NCI-H2196 (cell line): Measurements from ENCODE around the gene PCBP3.
A peak's percentile ranks its signal among the peaks of the same experiment; 100 is the strongest.
"Not testable (repeated sequence)": the region's sequence is repeated elsewhere in the genome, so short reads cannot be mapped to it uniquely, and the experiment has no call there.

ENCODE experiments used
- DNase-seq: peaks from one replicate; lab custom pipeline; 2025; ENCODE audit not compliant: unreplicated experiment; lab: John Stamatoyannopoulos, UW

Gene PCBP3

DNA sequence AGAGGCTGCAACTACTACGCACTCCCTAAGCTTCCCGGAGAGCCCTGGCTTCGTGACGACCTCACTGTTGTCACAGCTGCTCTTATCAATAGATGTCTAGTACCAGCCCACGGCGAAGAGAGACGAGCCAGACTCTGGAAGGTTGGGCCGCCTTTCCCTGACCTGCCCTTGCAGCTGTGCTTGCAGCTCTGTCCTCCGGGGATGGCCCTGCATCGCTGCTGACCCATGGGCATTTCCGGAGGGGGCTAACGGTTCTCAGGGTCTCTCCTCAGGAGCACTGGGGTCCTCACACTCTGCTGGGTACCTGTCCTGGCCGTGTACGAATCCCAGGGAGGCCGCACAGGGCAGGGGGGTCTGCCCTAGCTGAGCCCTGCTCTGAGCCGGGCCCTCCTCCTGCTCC, 244.3 kb downstream of the PCBP3 start:
- peak; percentile 83 for DNase-seq

DNA sequence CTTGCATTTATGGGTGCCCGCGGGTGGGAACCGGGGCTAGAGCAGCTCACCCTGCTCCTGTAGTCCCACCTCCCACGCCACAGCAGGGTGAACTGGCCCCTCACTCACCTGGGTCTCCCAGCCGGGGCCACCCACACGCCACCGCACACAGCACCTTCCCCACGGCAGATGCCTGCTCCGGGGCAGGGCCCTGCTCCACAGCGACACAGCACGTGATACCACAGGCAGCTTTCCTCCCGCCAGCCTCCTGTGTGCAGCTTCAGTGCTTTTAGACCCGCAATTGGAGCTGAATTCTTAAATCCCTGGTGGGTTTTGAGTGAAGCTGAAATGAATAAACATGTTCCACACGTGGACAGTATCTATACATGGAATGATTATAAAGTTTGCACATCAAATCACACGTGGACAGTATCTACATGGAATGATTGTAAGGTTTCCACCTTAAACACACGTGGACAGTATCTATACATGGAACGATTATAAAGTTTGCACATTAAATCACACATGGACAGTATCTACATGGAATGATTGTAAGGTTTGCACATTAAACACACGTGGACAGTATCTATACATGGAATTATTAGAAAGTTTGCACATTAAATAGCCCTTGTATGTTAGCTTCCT, 245.0 kb downstream of the PCBP3 start:
- no peak for DNase-seq

DNA sequence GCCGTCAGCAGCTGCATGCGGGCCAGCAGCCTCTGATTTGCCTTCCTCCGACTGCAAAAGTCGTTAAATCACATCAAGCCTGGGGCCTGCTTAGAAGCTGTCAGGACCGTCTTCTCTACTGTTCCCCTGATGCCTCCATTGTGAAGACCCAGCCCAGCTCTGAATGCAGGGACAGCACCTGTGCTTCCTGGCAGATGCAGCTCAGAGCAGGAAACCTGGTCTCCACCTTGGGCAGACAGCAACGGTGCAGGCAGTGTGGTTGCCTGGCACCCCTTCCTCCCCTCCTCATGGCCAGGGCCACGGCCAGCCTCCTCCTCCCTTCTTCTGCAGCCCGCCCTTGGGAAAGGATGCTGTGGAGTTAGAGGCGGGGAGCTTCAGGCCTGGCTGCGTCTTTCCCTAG, 245.7 kb downstream of the PCBP3 start:
- DNase-seq, result no peak

GRCh38 chr21:45889961-45890360, 246.4 kb downstream of the PCBP3 start:
- DNase-seq, result no peak

DNA sequence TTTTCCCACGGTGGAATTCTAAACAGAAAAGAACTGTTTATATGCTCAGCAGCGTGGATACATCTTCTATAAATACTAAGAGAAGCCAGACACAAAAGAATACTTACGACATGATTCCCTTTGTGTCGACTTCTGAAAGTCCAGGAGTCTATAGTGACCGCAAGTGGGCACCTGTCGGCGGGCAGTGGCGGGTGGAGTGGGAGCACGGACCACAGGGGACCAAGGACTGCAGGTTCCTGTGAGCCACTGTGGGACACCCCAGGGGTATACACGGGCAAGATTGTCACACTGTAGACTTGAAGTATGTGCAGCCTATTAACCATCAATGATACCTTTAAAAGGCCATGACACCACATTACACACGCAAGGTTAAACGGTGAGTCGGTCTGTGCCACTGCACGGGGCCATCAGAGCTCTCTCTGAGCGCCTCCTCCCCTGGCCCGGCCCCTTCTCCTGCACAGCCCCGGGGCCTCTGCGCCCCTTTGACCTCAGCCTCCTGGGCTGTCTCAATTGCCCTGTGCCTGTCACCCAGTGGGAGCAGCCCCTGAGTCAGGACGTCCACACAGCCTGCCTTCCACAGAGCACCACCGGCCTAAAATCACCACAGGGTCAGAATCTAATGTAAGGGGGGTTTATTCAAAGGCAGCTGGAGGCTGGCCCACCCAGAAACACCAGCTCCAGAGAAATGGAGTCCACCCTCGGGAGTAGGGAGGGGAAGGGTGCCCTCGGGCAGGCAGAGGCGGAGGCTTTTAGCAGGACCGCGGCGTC, 248.0 kb downstream of the PCBP3 start:
- no peak for DNase-seq

- no peak for DNase-seq
Observed at GRCh38 chr21:45892156-45892915, 248.8 kb downstream of the PCBP3 start.

DNA sequence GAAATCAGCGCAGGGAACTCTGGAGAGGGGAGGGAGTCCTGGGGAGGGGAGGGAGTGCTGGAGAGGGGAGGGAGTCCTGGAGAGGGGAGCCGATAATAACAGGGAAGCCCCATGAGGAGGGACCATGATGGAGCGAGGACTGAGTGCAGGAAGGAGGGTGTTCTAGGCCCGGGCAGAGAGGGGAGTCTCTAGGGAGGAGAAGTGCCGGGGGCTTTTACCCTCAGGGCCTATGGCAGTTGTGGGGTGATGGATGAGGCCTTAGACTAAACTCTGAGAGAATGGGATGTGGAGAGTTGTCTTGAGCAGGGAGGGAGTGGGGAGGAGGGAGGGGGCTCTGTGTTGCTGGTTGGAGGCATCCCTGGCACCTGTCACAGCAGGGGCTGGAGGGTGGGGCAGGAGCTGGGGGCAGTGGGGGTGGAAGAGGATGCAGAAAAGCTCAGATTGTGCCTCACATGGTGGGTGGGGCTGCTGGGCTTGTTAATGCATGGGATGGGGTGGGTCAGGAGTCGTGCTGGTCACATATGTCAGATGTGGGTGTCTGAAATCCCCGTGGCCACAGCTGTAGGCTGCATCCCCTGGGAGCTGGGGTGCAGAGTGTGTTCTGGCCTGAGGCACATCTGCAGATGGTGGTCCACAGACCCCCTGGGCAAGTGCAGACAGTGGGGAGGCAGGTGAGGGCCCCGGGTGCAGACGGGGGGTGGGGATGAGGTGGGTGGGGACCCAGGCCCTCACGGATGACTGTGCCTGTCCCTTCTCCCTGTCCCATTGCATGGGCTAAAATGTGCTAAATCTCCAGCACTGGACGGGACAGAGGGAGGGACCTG, 249.6 kb downstream of the PCBP3 start:
- no peak for DNase-seq

DNA sequence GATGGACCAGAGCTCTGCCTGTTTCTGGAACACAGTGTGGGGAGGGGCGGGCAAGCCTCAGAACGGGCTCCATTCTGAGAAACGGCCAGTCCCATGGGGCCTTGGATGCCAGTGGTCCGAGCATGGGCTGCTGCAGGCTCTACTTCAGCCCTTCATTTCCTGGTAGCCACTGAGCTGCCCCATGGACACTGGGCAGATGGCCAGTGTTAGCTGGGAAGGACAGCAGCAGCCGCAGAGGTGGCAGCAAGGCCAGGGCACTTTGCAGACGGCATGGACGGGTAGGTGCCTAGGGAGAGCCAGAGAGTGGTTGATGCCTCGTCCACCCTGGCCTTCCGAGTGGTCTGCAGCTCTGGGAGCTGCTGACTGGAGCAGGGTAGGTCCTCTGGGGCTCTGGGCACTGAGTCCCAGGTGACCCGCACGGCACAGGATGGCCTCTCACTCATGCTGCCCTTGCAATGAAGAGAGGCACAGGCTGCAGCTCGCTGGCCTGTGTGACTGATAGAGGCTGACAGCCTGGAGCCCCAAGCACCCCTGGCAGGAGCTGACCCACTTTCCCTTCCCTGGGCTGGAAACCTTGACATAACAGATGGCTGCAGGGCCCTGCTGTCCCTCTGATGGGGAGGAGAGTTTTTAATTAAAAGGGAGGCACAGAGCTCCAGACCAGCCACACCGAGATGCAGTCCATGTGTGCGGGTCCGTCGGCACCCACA, 250.4 kb downstream of the PCBP3 start:
- DNase-seq, result no peak

GRCh38 chr21:45894450-45894825, 250.9 kb downstream of the PCBP3 start:
- no peak for DNase-seq

DNA sequence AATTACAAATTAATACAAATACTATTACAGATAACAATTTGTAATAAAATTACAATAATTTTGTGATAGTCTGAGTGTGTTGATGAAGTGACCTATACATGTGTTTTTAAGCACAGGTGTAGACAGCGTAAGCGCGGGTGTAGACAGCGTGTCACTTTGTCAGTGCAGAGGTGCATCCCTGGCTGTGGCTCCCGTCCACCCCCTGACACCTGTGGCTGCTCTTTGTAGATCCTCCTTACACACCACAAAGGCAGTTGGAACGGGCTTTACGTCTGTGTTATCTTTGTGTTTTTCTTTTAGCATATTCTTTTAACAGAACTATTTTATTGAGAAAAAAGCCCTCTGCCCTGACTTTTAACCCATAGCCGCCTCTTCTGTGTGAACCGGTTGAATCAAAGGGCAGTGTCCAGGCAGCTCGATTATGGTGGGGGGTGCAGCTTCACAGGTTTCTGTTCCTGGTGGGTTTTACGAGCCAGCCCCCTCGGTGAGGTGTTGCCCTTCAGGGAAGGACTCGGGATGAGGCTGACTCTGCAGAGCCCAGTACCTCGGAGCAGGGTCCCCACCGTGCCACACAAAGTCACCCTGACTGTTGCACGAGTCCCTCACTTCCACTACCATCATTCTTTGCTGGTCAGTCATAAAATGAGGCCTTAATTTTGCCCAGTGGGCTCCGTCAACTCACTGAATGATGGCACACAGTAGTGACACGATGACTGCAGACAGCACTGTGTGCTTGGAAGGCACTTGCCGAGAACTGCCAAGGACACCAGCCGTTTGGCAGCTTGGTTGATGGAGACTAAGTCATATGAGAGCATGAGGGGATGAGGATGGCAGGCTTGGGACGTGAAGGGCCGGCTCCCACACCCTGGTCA, 251.6 kb downstream of the PCBP3 start:
- DNase-seq, result no peak

- DNase-seq, result no peak
Observed at GRCh38 chr21:45895778-45896370, 252.3 kb downstream of the PCBP3 start.

- not testable (repeated sequence) for DNase-seq
Observed at GRCh38 chr21:45896431-45896830, 252.9 kb downstream of the PCBP3 start.

- no peak for DNase-seq
Observed at GRCh38 chr21:45897191-45898027, 253.9 kb downstream of the PCBP3 start.

- no peak for DNase-seq
Observed at GRCh38 chr21:45898028-45898350, 254.5 kb downstream of the PCBP3 start.

- DNase-seq, result no peak
Observed at GRCh38 chr21:45898781-45899180, 255.3 kb downstream of the PCBP3 start.

GRCh38 chr21:45899317-45900033, 255.9 kb downstream of the PCBP3 start:
- no peak for DNase-seq

DNA sequence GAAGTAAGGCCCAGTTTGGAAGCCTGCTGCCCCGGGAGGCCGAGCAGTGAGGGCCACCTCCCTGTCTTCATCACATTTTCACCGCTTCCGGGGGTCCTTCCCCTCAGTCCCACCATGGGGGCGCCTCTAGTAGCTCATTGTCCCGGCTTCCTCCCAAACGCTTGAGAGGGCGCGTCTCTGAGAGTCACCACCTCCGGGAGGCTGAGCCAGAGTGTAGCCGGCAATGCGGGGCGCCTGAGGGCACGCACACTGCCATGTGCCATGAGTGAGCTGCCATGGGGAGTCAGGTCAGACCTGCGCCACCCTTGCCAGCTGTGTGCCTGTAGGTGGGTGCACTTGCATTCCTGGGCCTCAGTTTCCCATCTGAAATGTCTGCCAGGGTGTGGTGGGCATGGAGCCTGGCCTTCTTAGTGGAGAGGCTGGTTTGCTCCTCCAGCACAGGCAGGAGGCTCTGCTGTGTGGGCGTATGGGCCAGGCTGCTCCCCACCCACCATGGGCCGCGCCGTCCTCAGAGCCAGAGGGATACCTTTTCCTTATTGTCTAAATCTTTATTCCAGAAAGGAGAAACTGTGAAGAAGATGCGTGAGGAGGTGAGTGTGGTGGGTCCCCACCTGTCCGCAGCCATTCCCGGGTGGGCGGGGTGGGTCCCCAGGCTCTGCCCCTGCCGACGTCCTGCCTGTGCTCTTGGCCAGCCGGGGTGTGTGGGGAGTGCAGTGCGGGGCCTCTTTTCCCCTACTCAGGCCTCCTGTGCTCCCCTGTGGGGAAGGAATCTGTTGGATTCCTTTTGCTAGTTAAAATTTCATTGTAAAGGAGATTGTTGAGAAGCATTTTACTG, 256.7 kb downstream of the PCBP3 start:
- DNase-seq, result no peak
